HCEC 1CT (cell line): Measurements from ENCODE around the gene NUBPL.
A peak's percentile ranks its signal among the peaks of the same experiment; 100 is the strongest.
"Not testable (repeated sequence)": the region's sequence is repeated elsewhere in the genome, so short reads cannot be mapped to it uniquely, and the experiment has no call there.

Experiments used
- DNase-seq: peaks from one replicate; pipeline ENCODE4 v3.0.0-alpha.2; 2017

Gene NUBPL

GRCh38 chr14:31678421-31679249 lies 117.4 kb downstream of the NUBPL start:
- no peak for DNase-seq

- DNase-seq: no peak
Observed at GRCh38 chr14:31682768-31683167, 121.6 kb downstream of the NUBPL start.

- DNase-seq: no peak
Observed at GRCh38 chr14:31687726-31688125, 126.5 kb downstream of the NUBPL start.

GRCh38 chr14:31690056-31690455 lies 128.9 kb downstream of the NUBPL start:
- DNase-seq: no peak

- DNase-seq: no peak
Observed at GRCh38 chr14:31692376-31692781, 131.2 kb downstream of the NUBPL start.

GRCh38 chr14:31696378-31696777 lies 135.2 kb downstream of the NUBPL start:
- no peak for DNase-seq

- DNase-seq: no peak
Observed at GRCh38 chr14:31699809-31700208, 138.6 kb downstream of the NUBPL start.

- DNase-seq: no peak
Observed at GRCh38 chr14:31700282-31701074, 139.3 kb downstream of the NUBPL start.

GRCh38 chr14:31702130-31702529 lies 140.9 kb downstream of the NUBPL start:
- no peak for DNase-seq

- DNase-seq: no peak
Observed at GRCh38 chr14:31703056-31703455, 141.9 kb downstream of the NUBPL start.

- DNase-seq: no peak
Observed at GRCh38 chr14:31705731-31706130, 144.5 kb downstream of the NUBPL start.

- not testable (repeated sequence) for DNase-seq
Observed at GRCh38 chr14:31708661-31709060, 147.5 kb downstream of the NUBPL start.

- DNase-seq: no peak
Observed at GRCh38 chr14:31712244-31713127, 151.3 kb downstream of the NUBPL start.

GRCh38 chr14:31716208-31716607 lies 155.0 kb downstream of the NUBPL start:
- DNase-seq: peak; percentile 43

GRCh38 chr14:31717294-31718085 lies 156.3 kb downstream of the NUBPL start:
- no peak for DNase-seq

- DNase-seq: no peak
Observed at GRCh38 chr14:31718585-31718984, 157.4 kb downstream of the NUBPL start.

GRCh38 chr14:31718985-31719384 lies 157.8 kb downstream of the NUBPL start:
- no peak for DNase-seq

GRCh38 chr14:31726337-31726736 lies 165.1 kb downstream of the NUBPL start:
- DNase-seq: no peak

- DNase-seq: no peak
Observed at GRCh38 chr14:31727797-31728196, 166.6 kb downstream of the NUBPL start.

- no peak for DNase-seq
Observed at GRCh38 chr14:31740688-31741087, 179.5 kb downstream of the NUBPL start.

GRCh38 chr14:31745741-31746140 lies 184.5 kb downstream of the NUBPL start:
- DNase-seq: no peak

- no peak for DNase-seq
Observed at GRCh38 chr14:31746326-31746725, 185.1 kb downstream of the NUBPL start.
